ENCODE measurements around the gene LCN2. TPM values are rescaled to one million over a fixed set of nuclear protein-coding genes. Genes with fewer than 3 reads are reported as not detected.
A peak's percentile ranks its signal among the peaks of the same experiment; 100 is the strongest.

Gene LCN2
- total RNA-seq, 1 experiment from 2014 or later, result not detected

- H3K4me1 ChIP-seq (ENCODE audit: insufficient read depth, low read length, poor library complexity, severe bottlenecking), result peaks cover 20% of the 10 kb centered on the region
- intact Hi-C loops (cut with micrococcal nuclease; ENCODE audit: unreplicated experiment), result no loop called here
- peak; percentile 93 for DNase-seq (ENCODE audit: low spot score)
- H3K9me3 ChIP-seq (ENCODE audit: low read depth, low read length, poor library complexity, severe bottlenecking), result no peaks in the 10 kb centered on the region
- H3K36me3 ChIP-seq (ENCODE audit: insufficient read depth, low read length, poor library complexity, severe bottlenecking), result peaks cover 13% of the 10 kb centered on the region
- peak within 1 kb of the TSS; percentile 95 for H3K4me3 ChIP-seq (ENCODE audit: low read depth, low read length, poor library complexity, severe bottlenecking)
- H3K27me3 ChIP-seq (replicated peaks; ENCODE audit: insufficient read depth, low read depth, low read length, poor library complexity), result no peaks in the 10 kb centered on the region
- ChIA-PET POLR2A (ENCODE audit: low non-redundant PET) (no interaction called here), CTCF (no interaction called here)
- H3K27ac ChIP-seq (ENCODE audit: low read depth, low read length, poor library complexity, severe bottlenecking), result peak within 1 kb of the TSS; percentile 96
- TF ChIP-seq EZH2 (IDR thresholded peaks at IDR 0.05; ENCODE audit: borderline replicate concordance, low read depth, low read length, poor library complexity, severe bottlenecking), result no peak
- no peak for TF ChIP-seq CTCF (conservative IDR thresholded peaks at IDR 0.05; ENCODE audit: low read depth, low read length)
- BruUV-seq (replicated peaks), result no TSS peak
These were observed 21.7 kb upstream of the LCN2 start, which contains the start of gene PTGES2 for GRCh38 chr9:128127568-128127989. PTGES2 (minus strand) TSS chr9:128127729; CDS start chr9:128127717, 12 bp downstream.

- BruUV-seq (replicated peaks), result no TSS peak
- H3K27ac ChIP-seq (ENCODE audit: low read depth, low read length, poor library complexity, severe bottlenecking), result peak overlapping the region; percentile 96
- intact Hi-C loops (cut with micrococcal nuclease; ENCODE audit: unreplicated experiment), result no loop called here
These were observed 21.0 kb upstream of the LCN2 start for GRCh38 chr9:128127990-128128835.

More at GRCh38 chr9:128127990-128128835, 21.0 kb upstream of the LCN2 start:
- peak; percentile 95 for DNase-seq (ENCODE audit: low spot score)
- Histone ChIP-seq H3K4me3 (ENCODE audit: low read depth, low read length, poor library complexity, severe bottlenecking) (peak overlapping the region; percentile 95), H3K9me3 (ENCODE audit: low read depth, low read length, poor library complexity, severe bottlenecking) (no peaks in the 10 kb centered on the region), H3K36me3 (ENCODE audit: insufficient read depth, low read length, poor library complexity, severe bottlenecking) (peaks cover 8% of the 10 kb centered on the region), H3K4me1 (ENCODE audit: insufficient read depth, low read length, poor library complexity, severe bottlenecking) (peaks cover 20% of the 10 kb centered on the region), H3K27me3 (replicated peaks; ENCODE audit: insufficient read depth, low read depth, low read length, poor library complexity) (no peaks in the 10 kb centered on the region)
- POLR2A ChIA-PET (ENCODE audit: low non-redundant PET), result interaction anchor here (0.5 kb wide), 1 partner anchor 424 kb away, joined by 4 read pairs; no protein-coding TSS in a partner anchor
- TF ChIP-seq CTCF (conservative IDR thresholded peaks at IDR 0.05; ENCODE audit: low read depth, low read length) (no peak), EZH2 (IDR thresholded peaks at IDR 0.05; ENCODE audit: borderline replicate concordance, low read depth, low read length, poor library complexity, severe bottlenecking) (no peak)
- CTCF ChIA-PET, result interaction anchor here (0.6 to 1.2 kb wide), 3 partner anchors 11 to 39 kb away, joined by 3 read pairs; no protein-coding TSS in a partner anchor
